ENCODE results near the gene RAB6A.

RAB6A gene

DNA sequence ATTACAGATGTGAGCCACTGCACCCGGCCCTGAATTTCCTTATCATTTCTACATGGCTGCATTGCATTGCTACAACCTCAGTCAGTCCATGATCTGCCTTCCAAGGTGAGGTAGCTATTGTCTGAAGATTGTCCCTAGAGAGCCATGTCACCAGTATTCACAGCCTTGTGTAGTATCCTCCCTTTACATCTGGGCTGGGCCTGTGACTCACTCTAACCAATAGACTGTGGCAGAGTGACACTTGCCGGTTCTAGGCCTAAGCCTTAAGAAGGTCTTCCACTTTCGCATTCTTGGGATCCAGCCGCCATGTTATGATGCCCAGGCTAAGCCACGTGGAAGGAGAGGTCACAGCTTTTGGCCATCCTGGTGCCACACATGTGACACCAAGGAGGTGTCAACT, 124.6 kb downstream of the RAB6A start:
- H3K36me3 ChIP-seq (ENCODE audit: insufficient read depth, low read depth, low read length): no peaks in the 10 kb centered on the region
- peaks cover 5% of the 10 kb centered on the region; the same call in 1 of the 2 replicates for H3K4me1 ChIP-seq (ENCODE audit: insufficient read depth, low read length)
- no peak overlapping the region for H3K9ac ChIP-seq (ENCODE audit: low read depth, low read length)
- H3K9me3 ChIP-seq (ENCODE audit: insufficient read depth, low read depth, low read length): no peaks in the 10 kb centered on the region
- H3K27me3 ChIP-seq (ENCODE audit: insufficient read depth, low read length): peaks cover 4% of the 10 kb centered on the region
- no peak overlapping the region for H3K4me3 ChIP-seq (ENCODE audit: low read length)
- no peak overlapping the region for H3K27ac ChIP-seq (ENCODE audit: low read length)

DNA sequence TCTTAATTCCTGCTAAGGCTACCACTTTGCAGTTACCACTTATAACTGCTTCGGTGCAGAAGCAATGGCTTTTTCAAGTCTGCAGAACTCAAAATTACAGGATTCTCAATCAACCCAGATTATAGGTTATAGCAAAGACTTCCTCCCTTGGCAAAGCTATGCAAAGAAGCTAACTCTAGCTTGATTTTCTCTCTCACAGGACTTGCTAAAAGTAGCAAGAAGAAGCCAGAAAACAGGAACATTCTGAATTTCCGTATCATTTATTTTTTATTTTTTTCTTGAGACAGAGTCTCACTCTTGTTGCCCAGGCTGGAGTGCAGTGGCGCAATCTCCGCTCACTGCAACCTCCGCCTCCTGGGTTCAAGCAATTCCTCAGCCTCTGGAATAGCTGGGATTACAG, 125.2 kb downstream of the RAB6A start:
- Histone ChIP-seq H3K36me3 (ENCODE audit: insufficient read depth, low read depth, low read length) (no peaks in the 10 kb centered on the region), H3K9me3 (ENCODE audit: insufficient read depth, low read depth, low read length) (no peaks in the 10 kb centered on the region), H3K4me1 (ENCODE audit: insufficient read depth, low read length) (peaks cover 5% of the 10 kb centered on the region; the same call in 1 of the 2 replicates), H3K27ac (ENCODE audit: low read length) (no peak overlapping the region), H3K27me3 (ENCODE audit: insufficient read depth, low read length) (peaks cover 7% of the 10 kb centered on the region; the same call in 1 of the 2 replicates), H3K4me3 (ENCODE audit: low read length) (no peak overlapping the region), H3K9ac (ENCODE audit: low read depth, low read length) (no peak overlapping the region)

DNA sequence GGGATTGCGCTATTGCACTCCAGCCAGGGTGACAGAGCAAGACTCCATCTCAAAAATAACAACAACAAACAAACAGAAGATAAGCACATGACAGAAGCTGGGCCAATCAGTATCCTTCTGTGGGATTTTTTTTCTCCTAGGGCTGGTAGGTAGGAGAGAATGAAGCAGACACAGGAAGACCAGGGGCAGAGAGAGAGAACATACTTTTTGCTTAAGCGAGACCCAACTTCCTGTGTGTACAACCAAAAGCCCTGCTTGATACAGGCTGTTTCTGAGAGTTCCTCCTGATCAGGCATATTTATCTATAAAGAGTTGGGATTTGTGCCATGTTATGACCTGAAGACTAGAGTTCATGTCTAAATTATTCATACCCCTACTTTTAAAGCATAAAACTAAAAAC, 126.9 kb downstream of the RAB6A start:
- no peak overlapping the region for H3K4me3 ChIP-seq (ENCODE audit: low read length)
- peaks cover 24% of the 10 kb centered on the region; the same call in 1 of the 2 replicates for H3K27me3 ChIP-seq (ENCODE audit: insufficient read depth, low read length)
- no peak overlapping the region for H3K27ac ChIP-seq (ENCODE audit: low read length)
- H3K9me3 ChIP-seq (ENCODE audit: insufficient read depth, low read depth, low read length): no peaks in the 10 kb centered on the region
- H3K4me1 ChIP-seq (ENCODE audit: insufficient read depth, low read length): peaks cover 11% of the 10 kb centered on the region; the same call in 1 of the 2 replicates
- no peak overlapping the region for H3K9ac ChIP-seq (ENCODE audit: low read depth, low read length)
- H3K36me3 ChIP-seq (ENCODE audit: insufficient read depth, low read depth, low read length): no peaks in the 10 kb centered on the region

DNA sequence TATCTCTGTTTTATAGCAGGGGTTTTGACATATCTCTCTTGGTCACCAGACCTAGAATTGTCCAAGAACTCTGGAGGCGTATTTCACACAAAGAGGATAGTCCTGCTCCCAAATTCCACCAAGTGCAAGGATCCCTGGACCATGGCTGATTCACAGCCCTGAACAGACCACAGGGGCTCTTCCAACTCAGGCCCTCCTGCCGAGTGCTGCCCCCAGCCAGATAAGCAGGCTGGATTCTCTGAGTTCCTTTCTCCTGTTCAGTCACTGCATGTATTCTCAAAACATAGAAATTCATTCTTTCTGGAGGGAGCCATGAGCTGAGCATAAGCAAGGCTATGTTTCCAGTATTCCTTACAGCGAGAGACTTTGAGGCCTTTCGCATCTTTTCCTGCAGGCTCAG, 127.9 kb downstream of the RAB6A start:
- H3K9me3 ChIP-seq (ENCODE audit: insufficient read depth, low read depth, low read length): no peaks in the 10 kb centered on the region
- no peaks in the 10 kb centered on the region for H3K36me3 ChIP-seq (ENCODE audit: insufficient read depth, low read depth, low read length)
- peaks cover 31% of the 10 kb centered on the region for H3K27me3 ChIP-seq (ENCODE audit: insufficient read depth, low read length)
- no peak overlapping the region for H3K4me3 ChIP-seq (ENCODE audit: low read length)
- H3K9ac ChIP-seq (ENCODE audit: low read depth, low read length): no peak overlapping the region
- no peak overlapping the region for H3K27ac ChIP-seq (ENCODE audit: low read length)
- H3K4me1 ChIP-seq (ENCODE audit: insufficient read depth, low read length): peaks cover 17% of the 10 kb centered on the region; the same call in 1 of the 2 replicates

DNA sequence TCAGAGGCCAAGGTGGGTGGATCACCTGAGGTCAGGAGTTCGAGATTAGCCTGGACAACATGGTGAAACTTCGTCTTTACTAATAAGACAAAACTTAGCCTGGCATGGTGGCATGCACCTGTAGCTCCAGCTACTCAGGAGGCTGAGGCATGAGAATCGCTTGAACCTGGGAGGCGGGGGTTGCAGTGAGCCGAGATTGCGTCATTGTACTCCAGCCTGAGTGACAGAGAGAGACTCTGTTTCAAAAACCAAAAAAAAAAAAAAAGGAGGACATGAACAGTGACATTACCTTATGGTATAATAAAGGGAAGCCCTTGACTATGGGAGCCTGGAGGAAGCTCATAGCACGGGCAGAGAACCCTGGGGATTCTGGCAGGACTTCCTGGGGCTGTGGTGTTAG, 131.0 kb downstream of the RAB6A start:
- Histone ChIP-seq H3K4me3 (ENCODE audit: low read length) (no peak overlapping the region), H3K4me1 (ENCODE audit: insufficient read depth, low read length) (peaks cover 17% of the 10 kb centered on the region; the same call in 1 of the 2 replicates), H3K9ac (ENCODE audit: low read depth, low read length) (no peak overlapping the region), H3K27ac (ENCODE audit: low read length) (no peak overlapping the region), H3K9me3 (ENCODE audit: insufficient read depth, low read depth, low read length) (no peaks in the 10 kb centered on the region), H3K36me3 (ENCODE audit: insufficient read depth, low read depth, low read length) (no peaks in the 10 kb centered on the region), H3K27me3 (ENCODE audit: insufficient read depth, low read length) (peaks cover 54% of the 10 kb centered on the region)

DNA sequence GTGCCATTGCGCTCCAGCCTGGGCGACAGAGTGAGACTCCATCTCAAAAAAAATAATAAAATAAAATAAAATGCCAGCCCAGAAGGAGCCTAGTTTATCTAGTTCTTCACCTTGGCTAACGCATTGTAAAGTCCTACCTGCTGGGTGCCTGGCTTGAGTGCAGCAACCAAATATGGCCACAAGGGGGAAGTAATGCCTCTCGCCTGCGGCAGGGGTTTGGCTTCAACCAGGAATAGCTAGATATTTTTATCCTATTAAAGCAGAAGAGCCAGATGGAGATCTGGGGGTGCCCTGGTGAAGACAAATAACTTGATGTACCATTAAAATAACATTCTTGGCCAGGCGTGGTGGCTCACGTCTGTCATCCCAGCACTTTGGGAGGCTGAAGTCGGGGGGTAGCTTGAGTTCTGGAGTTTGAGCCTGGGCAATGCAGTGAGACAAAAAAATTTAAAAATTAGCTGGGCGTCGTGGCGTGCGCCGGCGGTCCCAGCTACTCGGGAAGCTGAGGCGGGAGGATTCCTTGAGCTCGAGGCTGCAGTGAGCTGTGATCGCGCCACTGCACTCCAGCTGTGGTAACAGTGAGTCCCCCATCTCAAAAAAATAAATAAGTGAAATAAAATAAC, 135.1 kb downstream of the RAB6A start:
- no peak overlapping the region for H3K27ac ChIP-seq (ENCODE audit: low read length)
- no peak overlapping the region for H3K9ac ChIP-seq (ENCODE audit: low read depth, low read length)
- H3K9me3 ChIP-seq (ENCODE audit: insufficient read depth, low read depth, low read length): no peaks in the 10 kb centered on the region
- H3K27me3 ChIP-seq (ENCODE audit: insufficient read depth, low read length): peaks cover 63% of the 10 kb centered on the region
- no peak overlapping the region for H3K4me3 ChIP-seq (ENCODE audit: low read length)
- H3K4me1 ChIP-seq (ENCODE audit: insufficient read depth, low read length): peaks cover 12% of the 10 kb centered on the region; the same call in 1 of the 2 replicates
- no peaks in the 10 kb centered on the region for H3K36me3 ChIP-seq (ENCODE audit: insufficient read depth, low read depth, low read length)
